A673 (cell line): ENCODE measurements around the gene EFNA5. TPM values are rescaled to one million over a fixed set of nuclear protein-coding genes. Genes with fewer than 3 reads are reported as not detected.

Experiments
- BruUV-seq: library from RNA; stranded (reverse); fragments of 400-500 nt; replicated peaks from 2 replicates; lab custom pipeline; 2021; lab: Mats Ljungman, UMichigan
- CTCF ChIA-PET: fragments of 300-600 bp; sonication (Branson Sonifier 250); formaldehyde crosslinking; loops from one replicate; lab custom pipeline; 2022; ENCODE audit warnings: antibody characterized with exemption; lab: Charles Lee
- POLR2A ChIA-PET: fragments of 300-600 bp; sonication (Branson Sonifier 250); formaldehyde crosslinking; loops from one replicate; lab custom pipeline; 2022; ENCODE audit warnings: antibody characterized with exemption; ENCODE audit not compliant: low non-redundant PET; lab: Charles Lee
- DNase-seq: peaks from one replicate; pipeline ENCODE4 v3.0.0-alpha.2; 2015; ENCODE audit warnings: low spot score
- H3K27ac ChIP-seq: fragments of 200-600 bp; sonication (generic); 2 replicates; pipeline ENCODE4 v1.5.1; 2016; ENCODE audit warnings: mixed run types, low read depth, mild to moderate bottlenecking, mixed read lengths, antibody characterized with exemption, low read length; ENCODE audit not compliant: poor library complexity, severe bottlenecking
- H3K27me3 ChIP-seq: fragments of 200-600 bp; sonication (generic); replicated peaks from 2 replicates; pipeline ENCODE4 v1.6.1; 2017; ENCODE audit warnings: mixed run types, low read depth, mild to moderate bottlenecking, mixed read lengths, antibody characterized with exemption, low read length; ENCODE audit not compliant: insufficient read depth, poor library complexity
- H3K36me3 ChIP-seq: fragments of 200-600 bp; sonication (generic); 2 replicates; pipeline ENCODE4 v1.6.1; 2016; ENCODE audit warnings: mixed run types, mild to moderate bottlenecking, mixed read lengths, antibody characterized with exemption, low read length; ENCODE audit not compliant: insufficient read depth, poor library complexity, severe bottlenecking
- H3K4me1 ChIP-seq: fragments of 200-600 bp; sonication (generic); 2 replicates; pipeline ENCODE4 v1.6.1; 2017; ENCODE audit warnings: mixed run types, mild to moderate bottlenecking, mixed read lengths, antibody characterized with exemption, low read length; ENCODE audit not compliant: insufficient read depth, poor library complexity, severe bottlenecking
- H3K4me3 ChIP-seq: fragments of 200-600 bp; sonication (generic); 2 replicates; pipeline ENCODE4 v1.5.1; 2016; ENCODE audit warnings: low read depth, mixed run types, mild to moderate bottlenecking, mixed read lengths, low read length; ENCODE audit not compliant: poor library complexity, severe bottlenecking
- H3K9me3 ChIP-seq: fragments of 200-600 bp; sonication (generic); 2 replicates; pipeline ENCODE4 v1.6.1; 2016; ENCODE audit warnings: mixed run types, low read depth, mild to moderate bottlenecking, mixed read lengths, antibody characterized with exemption, low read length; ENCODE audit not compliant: poor library complexity, severe bottlenecking
- CTCF ChIP-seq: fragments of 300-800, 200-600 bp; sonication (generic); conservative IDR thresholded peaks from 2 replicates; pipeline ENCODE4 v1.5.1; 2017; ENCODE audit warnings: low read depth, mild to moderate bottlenecking, antibody characterized with exemption, low read length, moderate library complexity, mixed read lengths
- EZH2 ChIP-seq: fragments of 200-600 bp; sonication (generic); IDR thresholded peaks from 2 replicates; pipeline ENCODE4 v1.6.1; 2017; ENCODE audit warnings: borderline replicate concordance, low read depth, mild to moderate bottlenecking, mixed read lengths, antibody characterized with exemption, low read length; ENCODE audit not compliant: poor library complexity, severe bottlenecking
- intact Hi-C: fragments of 100-400 bp; cut with micrococcal nuclease; formaldehyde crosslinking; loops from one replicate; pipeline ENCODE4 v1.10.0; 2022; ENCODE audit not compliant: unreplicated experiment
- total RNA-seq: library from RNA; stranded (reverse); gene quantifications from 2 replicates; pipeline ENCODE4 v1.2.3, GENCODE V29; 2021

Gene EFNA5
- total RNA-seq, 1 experiment from 2014 or later: 16.7 TPM

- Histone ChIP-seq H3K4me1 (peaks cover 17% of the 10 kb centered on the region), H3K27me3 (no peaks in the 10 kb centered on the region), H3K4me3 (no peak overlapping the region), H3K9me3 (no peaks in the 10 kb centered on the region), H3K27ac (no peak overlapping the region), H3K36me3 (no peaks in the 10 kb centered on the region)
- TF ChIP-seq CTCF: no peak
- no peak for TF ChIP-seq EZH2
- ChIA-PET POLR2A (no interaction called here), CTCF (no interaction called here)
- DNase-seq: peak; percentile 39
- intact Hi-C loops: no loop called here
- no TSS peak for BruUV-seq
Observed at GRCh38 chr5:107484281-107484680, 186.5 kb downstream of the EFNA5 start.

GRCh38 chr5:107483231-107484024 lies 187.3 kb downstream of the EFNA5 start:
- TF ChIP-seq CTCF: no peak
- no peak for TF ChIP-seq EZH2
- Histone ChIP-seq H3K27me3 (no peaks in the 10 kb centered on the region), H3K36me3 (no peaks in the 10 kb centered on the region), H3K4me3 (no peak overlapping the region), H3K4me1 (peaks cover 25% of the 10 kb centered on the region), H3K9me3 (no peaks in the 10 kb centered on the region), H3K27ac (no peak overlapping the region)
- POLR2A ChIA-PET: no interaction called here
- intact Hi-C loops: no loop called here
- BruUV-seq: no TSS peak
- CTCF ChIA-PET: no interaction called here
- DNase-seq: no peak

- intact Hi-C loops: no loop called here
- peaks cover 27% of the 10 kb centered on the region for H3K4me1 ChIP-seq
- ChIA-PET CTCF (no interaction called here), POLR2A (no interaction called here)
- DNase-seq: peak; percentile 75
- no peaks in the 10 kb centered on the region for H3K27me3 ChIP-seq
- peak overlapping the region; percentile 28 for H3K4me3 ChIP-seq
- BruUV-seq: no TSS peak
- no peaks in the 10 kb centered on the region for H3K36me3 ChIP-seq
- TF ChIP-seq EZH2 (no peak), CTCF (no peak)
- H3K27ac ChIP-seq: peak overlapping the region; percentile 53
- no peaks in the 10 kb centered on the region for H3K9me3 ChIP-seq
Observed at GRCh38 chr5:107478068-107478641, 192.6 kb downstream of the EFNA5 start.
